GM21529 (cell line): ENCODE results near the gene SND1.
A peak's percentile ranks its signal among the peaks of the same experiment; 100 is the strongest.

Experiments
- ATAC-seq: cut with Tn5 transposase; IDR thresholded peaks from one replicate; pipeline ENCODE4 v1.9.1; 2021; ENCODE audit not compliant: unreplicated experiment

The SND1 gene

DNA sequence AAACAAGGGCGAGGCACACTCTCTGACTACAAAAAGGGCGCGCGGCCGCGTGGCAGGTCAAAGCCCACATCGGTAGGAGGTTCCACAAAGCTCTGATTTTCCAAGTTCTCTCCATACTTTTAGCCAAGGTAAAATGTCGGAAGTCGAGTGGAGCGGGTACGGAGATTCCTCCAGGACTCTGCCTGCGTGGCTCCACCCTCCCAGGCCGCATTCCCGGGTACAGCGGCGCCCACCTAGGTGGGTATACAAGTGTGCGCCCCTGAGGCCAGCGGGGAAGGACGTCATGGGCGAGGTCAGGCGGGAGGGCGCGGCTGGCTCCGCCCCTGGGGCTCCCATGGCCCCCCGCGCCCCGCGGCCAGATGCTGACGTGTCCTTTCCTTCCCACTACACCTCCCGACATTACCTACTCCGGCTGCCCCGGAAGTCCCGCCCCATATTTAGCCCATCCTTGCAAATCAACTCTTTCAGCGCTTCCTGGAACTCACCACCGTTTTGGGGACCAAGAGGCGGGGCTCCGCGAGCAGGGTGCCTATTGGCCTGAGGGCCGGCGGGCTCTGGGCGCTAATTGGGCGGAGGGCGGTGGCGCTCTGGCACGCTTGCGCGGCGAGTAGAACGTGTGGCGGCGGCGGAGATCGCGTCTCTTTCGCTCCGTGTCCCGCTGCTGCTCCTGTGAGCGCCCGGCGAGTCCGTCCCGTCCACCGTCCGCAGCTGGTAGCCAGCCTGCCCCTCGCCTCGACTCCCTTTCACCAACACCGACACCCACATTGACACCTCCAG lies at the start of gene SND1:
Gene SND1, plus strand, starts transcription at position 639 of the 777 bp plus-strand sequence. CDS start 180 bp downstream, outside the sequence.
- ATAC-seq = peak; percentile 90

DNA sequence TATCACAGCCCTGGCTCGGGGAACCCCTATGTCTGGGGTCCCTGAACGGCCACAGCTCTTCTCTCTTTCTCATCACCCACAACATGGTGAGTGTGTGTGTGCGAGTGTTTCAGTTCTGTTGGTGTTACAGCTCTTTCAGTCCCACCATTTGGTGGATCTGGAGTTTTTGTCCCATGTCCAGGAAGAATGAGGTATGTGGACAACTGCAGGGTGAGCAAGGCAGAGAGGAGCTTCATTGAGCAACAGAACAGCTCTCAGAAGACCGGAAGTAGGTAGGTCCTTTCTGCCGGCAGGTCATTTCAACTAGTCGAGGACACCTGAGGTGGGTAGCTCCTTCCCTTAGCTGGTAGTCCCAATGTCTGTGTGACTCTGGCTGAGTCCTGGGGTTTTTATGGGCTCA lies 43.5 kb upstream of the SND1 start:
- ATAC-seq = no peak

DNA sequence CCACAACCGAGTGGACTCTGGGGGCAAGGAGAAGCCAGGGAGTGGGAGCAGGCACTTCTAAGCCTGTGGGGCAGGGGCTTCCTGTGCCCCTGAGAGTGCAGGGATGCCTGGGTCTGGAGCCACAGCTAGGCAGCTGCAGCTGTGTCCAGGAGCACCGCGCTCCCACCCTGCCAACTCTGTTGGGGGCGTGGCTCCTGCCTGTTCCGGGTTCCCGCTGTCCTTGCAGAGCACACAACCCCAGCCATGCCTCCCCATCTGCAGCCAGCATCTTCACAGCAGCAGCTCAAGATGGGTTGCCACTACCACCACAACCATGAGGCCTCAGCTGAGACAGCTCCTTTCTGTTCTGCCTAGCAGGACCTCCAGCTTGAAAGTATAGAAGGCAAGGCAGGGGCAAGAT lies 42.7 kb upstream of the SND1 start:
- ATAC-seq = no peak

DNA sequence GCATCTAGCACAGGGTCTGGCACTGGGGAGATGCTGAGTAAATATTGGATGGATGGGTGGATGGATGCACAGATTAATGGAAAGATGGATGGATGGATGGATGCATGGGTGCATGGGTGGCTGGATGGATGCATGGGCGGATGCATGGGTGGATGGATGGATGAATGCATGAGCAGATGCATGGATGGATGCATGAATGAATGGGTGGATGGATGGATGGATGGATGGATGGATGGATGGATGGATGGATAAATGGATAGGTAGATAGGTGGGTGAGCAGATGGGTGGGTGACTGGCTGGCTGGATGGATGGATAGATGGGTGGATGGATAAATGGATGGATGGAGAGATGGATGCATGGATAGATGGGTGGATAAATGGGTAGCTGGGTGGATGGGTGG lies 39.7 kb upstream of the SND1 start:
- no peak for ATAC-seq

DNA sequence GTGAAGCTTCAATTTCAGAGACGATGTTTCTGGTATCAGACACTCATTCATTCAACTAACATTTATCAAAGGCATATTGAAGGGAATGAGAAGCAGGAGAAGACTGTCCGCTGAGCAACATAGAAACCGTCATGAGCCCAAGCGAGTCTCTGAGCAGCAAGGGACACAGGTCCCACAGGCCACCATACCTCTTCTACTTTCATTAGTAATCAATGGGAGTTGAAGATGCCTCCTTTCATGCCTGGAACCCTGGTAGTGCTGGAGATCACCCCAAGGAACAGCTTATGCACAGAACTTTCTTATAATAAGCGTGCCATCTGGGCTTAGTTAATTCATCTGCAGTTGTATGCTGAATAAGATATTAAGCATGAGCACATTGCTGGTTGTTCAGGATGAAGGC lies 35.3 kb upstream of the SND1 start:
- ATAC-seq = no peak

DNA sequence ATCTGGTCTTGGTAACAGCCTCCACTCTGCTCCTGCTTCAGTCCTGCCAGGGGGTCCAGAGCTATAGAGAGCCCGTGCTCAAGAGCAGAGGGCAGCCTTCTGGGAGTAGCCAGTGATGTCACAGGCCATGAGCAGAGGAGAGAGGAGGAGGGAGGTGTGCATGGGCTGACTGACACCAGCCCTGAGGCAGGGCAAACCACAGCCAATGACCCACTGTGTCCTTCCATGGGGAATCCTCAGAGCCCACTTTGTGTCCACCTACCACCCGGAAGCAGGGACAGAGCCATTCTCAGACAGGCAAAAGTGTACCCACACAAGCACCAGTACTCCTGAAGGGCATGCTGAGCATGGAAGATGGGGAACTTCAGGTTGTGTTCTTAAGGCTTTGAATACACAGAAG lies 34.0 kb upstream of the SND1 start, which contains the start of gene PAX4:
Gene PAX4, minus strand, starts transcription at position 101 of the 400 bp plus-strand sequence. CDS start 2,214 bp downstream, outside the sequence.
- no peak for ATAC-seq

DNA sequence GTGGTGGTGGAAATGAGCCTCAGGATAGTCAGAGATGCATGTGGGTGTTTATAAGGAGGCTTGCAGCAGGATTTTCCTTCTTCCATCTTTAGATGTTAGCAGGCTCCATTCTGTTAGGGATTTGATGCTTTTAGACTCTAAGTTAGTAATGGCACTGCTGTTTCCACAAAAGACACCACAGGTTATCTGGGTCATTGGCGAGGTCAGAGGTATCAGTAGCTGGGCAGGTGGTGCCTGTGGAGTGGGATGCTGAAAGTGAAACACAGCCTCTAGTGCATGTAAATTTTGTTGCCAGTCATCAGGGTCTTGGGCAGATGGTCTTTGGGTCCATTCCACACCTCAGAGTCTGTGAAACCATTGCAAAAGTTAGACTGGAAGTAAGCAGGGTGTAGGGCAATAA lies 33.2 kb upstream of the SND1 start:
- ATAC-seq = no peak

DNA sequence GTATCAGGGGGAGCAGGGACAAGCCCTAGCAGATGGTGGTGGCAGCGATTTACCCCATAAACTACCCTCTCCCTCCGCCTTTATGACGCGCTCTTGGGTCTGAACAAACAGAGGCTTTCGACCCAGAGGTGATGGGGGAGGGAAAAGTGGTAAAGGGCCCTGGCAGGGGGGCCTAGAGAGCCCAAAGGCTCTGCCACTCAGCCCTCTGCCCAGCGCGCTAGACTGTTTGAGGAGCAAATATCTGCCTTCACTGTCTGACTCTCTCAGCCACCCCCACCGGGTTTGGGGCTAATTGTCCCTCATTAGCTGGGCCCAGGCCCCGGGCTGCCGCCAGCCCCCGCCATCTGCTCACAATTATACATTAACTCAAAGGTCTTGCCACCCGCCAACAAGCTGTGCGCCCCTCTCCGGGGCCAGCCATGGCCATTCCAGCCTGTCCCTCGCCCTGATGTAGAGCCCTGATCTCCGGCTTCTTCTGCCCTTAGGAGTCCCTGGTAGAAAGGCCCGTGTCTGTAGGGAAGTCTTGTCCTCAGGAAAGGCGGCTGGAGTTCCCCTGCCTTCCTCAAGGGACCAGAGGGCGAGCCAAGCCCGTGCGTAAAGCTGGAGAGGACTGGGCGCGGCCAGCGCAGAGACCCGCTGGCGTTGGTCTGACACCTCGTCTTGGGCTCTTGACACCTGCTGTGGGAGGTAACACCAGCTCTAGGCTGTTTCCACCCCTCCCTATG lies 32.2 kb upstream of the SND1 start:
- ATAC-seq = no peak

DNA sequence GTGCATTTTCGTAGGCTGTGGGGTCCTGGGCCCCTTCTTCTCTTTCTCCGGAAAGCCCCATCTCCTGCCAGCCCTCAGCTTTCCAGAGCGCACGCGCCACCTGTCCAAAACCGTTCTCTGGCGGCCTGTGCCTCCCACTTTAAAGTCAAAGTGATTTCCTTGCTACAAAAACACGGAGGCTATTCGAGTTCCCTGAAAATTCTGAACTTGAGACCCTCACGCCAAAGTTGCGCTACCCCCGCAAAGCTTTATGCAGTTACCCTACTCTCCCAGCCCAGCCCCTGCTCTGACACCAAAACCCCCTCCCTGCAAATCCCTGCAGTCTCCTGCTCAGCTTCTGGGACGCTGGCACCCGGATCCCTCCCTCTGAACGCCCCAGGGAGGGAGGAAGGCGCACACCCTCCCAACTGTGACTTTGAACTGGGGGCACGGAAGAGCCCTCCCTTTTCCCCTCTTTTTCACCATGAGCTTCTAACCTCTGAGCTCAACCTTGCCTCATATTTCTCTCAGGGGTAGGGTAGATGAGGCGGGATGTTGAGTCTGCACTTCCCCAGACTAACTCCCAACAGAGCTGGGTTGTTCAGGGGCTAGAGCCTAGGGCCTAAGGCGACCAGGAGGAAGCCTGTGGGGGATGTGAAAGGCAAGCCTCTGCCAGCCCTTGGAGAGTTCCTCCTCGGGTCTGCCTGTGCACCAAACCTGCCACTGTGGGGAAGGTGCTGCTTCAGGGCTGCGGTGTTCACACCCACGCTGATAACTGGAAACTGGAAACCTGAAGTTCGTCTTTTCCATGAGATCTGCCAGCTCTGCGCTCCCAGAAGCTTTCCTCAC lies 31.4 kb upstream of the SND1 start:
- ATAC-seq = no peak

DNA sequence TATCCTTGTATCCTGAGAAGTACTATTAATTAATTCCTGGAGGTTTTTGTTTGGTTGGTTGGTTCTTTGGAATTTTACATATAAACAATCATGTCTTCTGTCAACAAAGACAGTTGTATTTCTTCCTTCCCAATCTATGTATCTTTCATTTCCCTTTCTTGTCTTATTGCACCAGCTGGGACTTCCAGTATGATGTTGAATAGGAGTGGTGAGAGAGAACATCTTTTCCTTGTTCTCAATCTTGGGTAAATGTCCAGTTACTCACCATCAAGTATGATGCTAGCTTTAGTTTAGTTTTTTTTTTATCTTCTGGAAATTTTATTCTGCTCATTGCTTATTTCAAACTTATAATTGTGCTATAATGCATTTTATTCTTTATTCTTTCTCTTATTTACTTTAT lies 26.7 kb upstream of the SND1 start:
- ATAC-seq = no peak

DNA sequence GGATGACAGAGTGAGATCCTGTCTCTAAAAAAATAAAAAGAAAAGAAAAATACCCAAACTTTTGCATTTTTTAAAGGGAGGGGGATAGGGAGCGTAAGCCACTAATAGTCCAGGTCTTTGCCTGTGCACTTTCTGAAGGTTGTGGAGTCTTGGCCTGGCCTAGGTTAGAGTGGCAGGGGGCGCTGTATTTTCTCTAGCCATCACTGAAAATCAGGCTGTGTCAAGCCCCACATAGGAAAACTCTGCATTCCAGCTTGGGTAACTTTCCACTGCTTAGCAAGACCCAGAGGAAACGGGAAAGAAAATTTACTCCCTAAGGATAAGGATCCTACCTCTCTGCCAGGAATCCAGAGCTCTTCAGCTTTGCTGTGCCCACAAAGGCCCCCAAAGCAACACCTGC lies 23.5 kb upstream of the SND1 start:
- ATAC-seq = no peak

DNA sequence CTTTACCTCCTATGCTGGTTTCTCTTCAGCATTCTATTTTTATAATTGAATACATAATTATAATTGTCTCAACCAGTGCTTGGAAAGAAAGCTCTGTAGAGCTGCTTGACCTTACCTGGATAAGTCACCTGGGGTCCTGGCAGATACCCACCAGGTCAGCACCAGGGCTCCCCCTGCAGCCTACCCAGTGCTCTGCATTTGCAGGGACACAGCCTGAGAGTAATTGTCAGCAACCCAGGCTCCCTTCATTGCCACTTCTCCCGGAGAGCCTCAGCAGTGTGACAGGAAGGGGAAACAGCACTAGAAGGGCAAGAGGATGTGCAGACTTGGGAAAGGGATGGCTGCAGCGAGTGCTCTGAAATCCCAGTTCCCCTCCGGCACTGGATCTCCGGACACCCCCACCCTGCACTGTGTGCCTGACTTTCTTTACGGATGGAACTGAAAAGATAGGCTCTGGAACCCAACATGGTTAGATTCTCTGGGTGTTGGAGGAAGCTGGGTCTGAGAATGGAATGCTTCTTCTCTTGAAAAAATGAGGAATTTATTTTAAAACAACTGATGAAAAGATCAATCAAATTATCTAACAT lies 22.6 kb upstream of the SND1 start:
- ATAC-seq = peak; percentile 88

DNA sequence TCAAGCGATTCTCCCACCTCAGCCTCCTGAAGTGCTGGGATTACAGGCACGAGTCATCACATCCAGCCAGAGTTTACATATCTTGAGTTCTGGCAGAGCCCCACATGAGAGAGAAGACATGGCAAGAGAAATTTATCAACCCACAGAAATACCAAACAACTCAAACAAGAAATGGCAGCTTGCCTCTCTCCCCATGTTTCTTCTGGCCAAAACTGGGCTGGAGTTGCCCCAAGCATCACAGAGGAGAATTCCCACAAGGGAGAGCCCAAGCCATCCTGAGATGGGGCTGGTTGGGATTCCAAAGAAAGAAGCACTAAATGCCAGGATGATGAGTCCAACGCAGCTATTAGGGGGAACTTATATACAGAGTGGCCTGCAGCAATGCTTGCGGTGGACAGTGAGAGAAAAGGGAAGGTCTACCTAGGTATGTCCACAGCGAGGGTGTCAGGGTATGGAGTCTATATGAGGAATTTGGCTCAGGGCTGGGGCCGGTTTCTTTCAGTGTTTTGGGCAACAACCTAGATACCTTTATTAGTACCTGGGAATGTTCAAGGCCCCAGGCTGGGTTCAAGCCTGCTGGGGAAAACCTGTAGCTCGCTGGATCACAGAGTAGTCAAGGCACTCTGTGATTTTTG lies 19.6 kb upstream of the SND1 start:
- ATAC-seq = no peak

DNA sequence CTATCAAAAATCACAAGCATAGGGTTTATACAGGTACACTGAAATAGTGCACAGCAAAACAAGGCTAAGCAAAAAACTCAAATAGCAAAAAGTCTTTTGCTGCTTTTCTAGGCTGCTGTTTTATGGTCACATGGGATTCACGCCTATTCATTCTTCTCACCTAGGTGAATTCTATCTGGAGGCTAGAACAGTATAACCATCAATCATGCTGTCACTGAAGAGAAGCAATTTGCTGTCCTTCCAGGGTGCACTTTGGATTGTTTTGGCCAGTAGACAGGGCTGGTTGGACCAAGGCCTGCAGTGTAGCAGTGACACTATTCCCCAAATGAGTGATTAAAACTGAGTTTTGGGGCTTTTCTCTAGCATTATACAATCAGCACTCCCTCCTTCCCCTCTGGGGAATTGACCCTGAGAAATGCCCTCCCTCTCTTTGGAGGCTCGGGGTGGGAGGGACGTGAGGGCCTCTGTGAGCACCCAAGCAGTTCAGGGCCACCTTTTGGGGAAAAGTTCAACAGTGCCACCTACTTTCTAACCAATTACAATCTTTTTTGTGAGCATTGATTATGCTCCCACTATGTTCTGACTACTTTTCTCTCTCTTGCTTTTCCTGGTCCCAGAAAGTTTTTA lies 16.2 kb upstream of the SND1 start:
- ATAC-seq = no peak

DNA sequence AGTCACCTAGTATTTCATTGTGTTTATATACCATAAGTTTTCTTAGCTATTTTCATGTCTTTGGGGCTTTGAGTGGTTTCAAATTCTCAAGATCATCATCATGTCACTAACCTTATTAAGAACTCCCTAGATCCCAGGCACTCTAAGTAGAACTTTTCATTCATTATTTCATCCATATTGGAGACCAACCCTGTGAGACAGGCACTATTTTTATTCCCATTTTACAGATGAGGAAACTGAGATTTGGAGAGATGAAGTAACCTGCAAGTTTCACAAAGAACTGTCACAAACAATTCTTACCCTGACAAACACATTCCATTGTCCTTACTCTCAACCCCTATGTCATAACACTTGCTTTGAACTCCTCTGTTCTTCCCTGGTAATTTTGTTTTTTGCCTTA lies 13.8 kb upstream of the SND1 start:
- ATAC-seq = no peak

DNA sequence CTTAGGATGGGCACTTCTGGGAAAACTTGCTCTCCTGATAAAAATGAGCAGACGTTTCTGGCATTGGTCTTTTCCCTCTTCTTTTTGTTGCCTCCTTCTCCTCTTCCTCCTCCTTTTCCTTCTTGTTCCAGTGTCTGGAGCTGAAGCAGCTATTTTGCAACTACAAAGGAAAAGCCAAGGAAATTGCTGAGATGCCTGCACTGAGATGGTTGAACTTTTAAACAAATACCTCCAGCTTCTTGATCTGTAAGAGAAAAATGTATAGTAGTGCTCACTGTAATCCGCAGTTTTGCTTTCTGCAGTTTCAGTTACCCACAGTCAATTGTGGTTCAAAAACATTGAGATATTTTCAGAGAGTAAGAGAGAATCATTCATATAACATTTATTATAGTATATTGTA lies 7.5 kb upstream of the SND1 start:
- ATAC-seq = no peak

DNA sequence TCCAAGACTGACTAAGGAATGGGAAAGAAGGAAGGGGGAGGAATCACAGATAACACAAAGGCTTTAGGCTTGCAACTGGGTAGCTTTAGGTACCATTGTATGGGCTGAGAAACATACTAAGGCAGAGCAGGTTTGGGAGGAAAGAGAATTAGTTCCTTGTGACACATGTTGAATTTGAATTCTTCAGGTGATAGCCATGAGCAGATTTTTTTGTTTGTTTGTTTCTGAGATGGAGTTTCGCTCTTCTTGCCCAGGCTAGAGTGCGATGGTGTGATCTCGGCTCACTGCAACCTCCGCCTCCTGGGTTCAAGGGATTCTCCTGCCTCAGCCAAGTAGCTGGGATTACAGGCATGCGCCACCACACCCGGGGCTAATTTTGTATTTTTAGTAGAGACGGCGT lies 4.4 kb upstream of the SND1 start:
- ATAC-seq = no peak

DNA sequence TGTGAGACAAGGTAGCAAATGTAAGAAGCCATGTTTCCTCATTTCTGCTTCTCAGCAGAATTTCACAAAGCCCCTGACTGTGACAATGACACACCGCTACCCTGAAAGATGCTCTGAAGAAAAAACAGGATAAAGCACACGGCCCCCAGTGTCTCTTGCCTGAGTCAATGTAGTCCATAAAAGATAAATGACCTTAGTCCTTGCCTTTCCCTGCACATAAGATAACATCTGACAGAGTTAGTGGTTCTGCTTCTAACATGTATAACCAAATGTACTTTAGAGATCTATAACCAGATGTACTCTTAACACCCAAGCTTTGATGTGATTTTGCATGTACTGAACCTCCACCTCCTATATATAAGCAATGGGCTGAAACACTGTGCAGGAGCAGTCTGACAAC lies 3.0 kb upstream of the SND1 start:
- ATAC-seq = no peak

DNA sequence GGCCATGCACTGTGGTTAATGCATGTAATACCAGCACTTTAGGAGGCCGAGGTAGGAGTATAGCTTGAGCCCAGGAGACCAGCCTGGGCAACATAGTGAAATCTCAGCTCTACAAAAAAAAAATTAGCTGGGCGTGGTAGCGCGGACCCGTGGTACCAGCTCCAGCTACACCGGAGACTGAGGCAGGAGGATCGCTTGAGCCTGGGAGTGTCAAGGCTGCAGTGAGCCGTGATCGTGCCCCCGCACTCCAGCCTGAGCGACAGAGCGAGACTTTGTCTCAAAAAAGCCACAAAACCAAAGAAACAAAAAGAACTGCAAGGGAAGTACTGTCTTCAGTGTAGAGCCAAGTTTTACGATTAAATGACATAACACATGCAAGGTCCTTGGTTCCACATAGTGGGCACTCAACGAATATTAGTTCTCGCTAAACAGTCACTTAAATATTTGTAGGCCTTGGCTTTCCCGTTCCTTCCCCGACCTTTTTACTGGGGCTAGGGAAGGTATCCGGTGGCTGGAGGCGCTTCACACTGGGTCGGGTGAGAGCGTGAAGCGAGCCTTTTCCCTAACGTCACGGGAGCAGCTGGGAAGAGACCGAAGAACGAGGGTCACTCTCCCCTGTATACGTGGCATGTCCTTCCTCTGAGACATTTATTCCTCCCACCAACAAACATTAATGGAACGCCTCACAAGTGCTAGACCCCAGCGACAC lies 993 bp upstream of the SND1 start:
- peak; percentile 1 for ATAC-seq
